Measurements from ENCODE around the gene SYCP1.

GRCh38 chr1:114959423-114959822, 104.8 kb downstream of the SYCP1 start:
- no peak for TF ChIP-seq CTCF (IDR thresholded peaks at IDR 0.05)
- TF ChIP-seq POLR2A (IDR thresholded peaks at IDR 0.05): no peak

Data from esophagus squamous epithelium (tissue), 4 donors.